Measurements from ENCODE around the gene WDR87.

DNA sequence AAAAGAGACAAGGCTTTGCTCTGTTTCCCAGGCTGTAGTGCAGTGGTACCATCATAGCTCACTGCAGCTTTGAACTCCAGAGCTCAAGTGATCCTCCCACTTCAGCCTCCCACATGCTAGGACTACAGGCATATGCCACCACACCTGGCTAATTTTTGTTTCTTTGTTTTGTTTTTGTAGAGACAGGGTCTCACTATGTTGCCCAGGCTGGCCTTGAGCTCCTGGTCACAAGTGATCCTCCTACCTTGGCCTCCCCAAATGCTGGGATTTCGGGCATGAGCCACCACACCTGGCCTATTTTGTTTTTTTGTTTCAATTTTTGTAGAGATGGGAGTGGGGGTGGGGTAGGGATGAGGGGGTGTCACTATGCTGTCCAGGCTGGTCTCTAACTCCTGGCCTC is 6.9 kb downstream of the WDR87 start:
- TF ChIP-seq YY1 (IDR thresholded peaks at IDR 0.05; ENCODE audit: low read depth, low read length) (no peak), BHLHE40 (IDR thresholded peaks at IDR 0.05; ENCODE audit: borderline replicate concordance in 1 of 2, low read depth in 2 of 2, low read length in 1 of 2) (no peak), BCL11A (IDR thresholded peaks at IDR 0.05; ENCODE audit: low read depth, low read length) (no peak), MXI1 (IDR thresholded peaks at IDR 0.05; ENCODE audit: low read depth, low read length) (no peak), ESRRA (IDR thresholded peaks at IDR 0.05; ENCODE audit: low read length) (no peak), CHD2 (IDR thresholded peaks at IDR 0.05; ENCODE audit: borderline replicate concordance, low read depth, low read length) (no peak)
